HEK293 (cell line): ENCODE measurements around the gene CLPX.

Experiments used
- CTCF ChIP-seq: fragments of 450-650 bp; formaldehyde crosslinking; IDR thresholded peaks from 2 replicates; pipeline ENCODE4 v1.5.1; 2016; ENCODE audit warnings: missing biosample characterization, missing genetic modification characterization
- ELK4 ChIP-seq: IDR thresholded peaks from 2 replicates; pipeline ENCODE4 v1.6.1; 2011; ENCODE audit warnings: mild to moderate bottlenecking, low read depth, low read length, borderline replicate concordance
- PBX3 ChIP-seq: sonication (generic); formaldehyde crosslinking; IDR thresholded peaks from 2 replicates; pipeline ENCODE4 v1.8.1; 2022; ENCODE audit warnings: mild to moderate bottlenecking, moderate library complexity, missing genetic modification reagents
- SP2 ChIP-seq: fragments of 450-650 bp; formaldehyde crosslinking; IDR thresholded peaks from 2 replicates; pipeline ENCODE4 v1.5.1; 2016; ENCODE audit warnings: missing biosample characterization, missing genetic modification characterization
- ZNF23 ChIP-seq: fragments of 450-650 bp; formaldehyde crosslinking; IDR thresholded peaks from 2 replicates; pipeline ENCODE4 v1.5.1; 2016; ENCODE audit warnings: missing biosample characterization, missing genetic modification characterization, borderline replicate concordance
- ZNF354C ChIP-seq: fragments of 450-650 bp; formaldehyde crosslinking; IDR thresholded peaks from 2 replicates; pipeline ENCODE4 v1.5.1; 2016; ENCODE audit warnings: missing biosample characterization, missing genetic modification characterization, low read depth, borderline replicate concordance
- ZNF701 ChIP-seq: fragments of 450-650 bp; formaldehyde crosslinking; IDR thresholded peaks from 2 replicates; pipeline ENCODE4 v1.5.1; 2016; ENCODE audit warnings: missing biosample characterization, missing genetic modification characterization

DNA sequence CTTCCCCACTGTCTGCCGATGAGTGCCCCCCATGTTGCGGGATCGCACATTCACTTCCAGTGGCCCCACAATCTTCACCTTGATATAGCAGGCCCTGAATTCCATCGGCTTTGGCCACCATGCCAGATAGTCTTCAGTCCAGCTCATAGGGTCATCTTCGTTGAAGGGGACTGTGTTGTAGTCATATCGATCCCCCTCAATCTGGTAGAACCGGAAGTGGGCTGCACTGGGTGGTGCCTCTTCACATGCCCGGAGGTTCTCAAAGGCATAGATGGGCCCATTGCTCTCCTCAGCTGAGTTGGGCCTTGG is 12.1 kb upstream of the CLPX start:
- TF ChIP-seq CTCF = no peak
- no peak for TF ChIP-seq PBX3
- TF ChIP-seq ZNF354C = no peak
- no peak for TF ChIP-seq ZNF23 (tag by site-specific recombination)
- no peak for TF ChIP-seq SP2 (tag by site-specific recombination)
- TF ChIP-seq ZNF701 (tag by site-specific recombination) = no peak
- no peak for TF ChIP-seq ELK4
